ENCODE measurements around the gene LARP1. TPM values are rescaled to one million over a fixed set of nuclear protein-coding genes. Genes with fewer than 3 reads are reported as not detected.

Gene LARP1
- total and polyA plus RNA-seq, 4 donors, result 26.0 to 74.1 (median 32.6) TPM

GRCh38 chr5:154793599-154794524 is 38.7 kb downstream of the LARP1 start:
- H3K9me3 ChIP-seq (ENCODE audit: control insufficient read depth in 4 of 4, low read length in 3 of 4), result no peaks in the 10 kb centered on the region
- H3K4me1 ChIP-seq (ENCODE audit: control insufficient read depth in 4 of 4, insufficient read depth in 4 of 4, low read length in 3 of 4), result no peaks in the 10 kb centered on the region
- no peak for DNase-seq (ENCODE audit: low spot score)
- no peak overlapping the region for H3K27ac ChIP-seq (ENCODE audit: low read depth in 1 of 2, low read length in 2 of 2)
- H3K4me3 ChIP-seq (ENCODE audit: low read depth in 1 of 3, low read length in 3 of 3), result no peak overlapping the region
- H3K27me3 ChIP-seq (ENCODE audit: control insufficient read depth in 4 of 4, insufficient read depth in 4 of 4, low read length in 3 of 4), result no peaks in the 10 kb centered on the region
- 95% methylated on average over 32 of the region's 32 CpGs for WGBS
- no peak overlapping the region for H3K9ac ChIP-seq (ENCODE audit: low read depth in 1 of 2, low read length in 2 of 2)
- TF ChIP-seq YY1 (IDR thresholded peaks at IDR 0.05) (no peak), JUND (IDR thresholded peaks at IDR 0.05) (no peak), ATF3 (IDR thresholded peaks at IDR 0.05) (no peak), RAD21 (IDR thresholded peaks at IDR 0.05) (no peak)
- peaks cover 7 to 47% (median 33%) of the 10 kb centered on the region in 4 donors for H3K36me3 ChIP-seq (ENCODE audit: control insufficient read depth in 4 of 4, insufficient read depth in 3 of 4, low read depth in 1 of 4, low read length in 3 of 4)

- Histone ChIP-seq H3K36me3 (ENCODE audit: control insufficient read depth in 4 of 4, insufficient read depth in 3 of 4, low read depth in 1 of 4, low read length in 3 of 4) (peaks cover 9 to 55% (median 40%) of the 10 kb centered on the region in 4 donors), H3K4me3 (ENCODE audit: low read depth in 1 of 3, low read length in 3 of 3) (no peak overlapping the region), H3K27ac (ENCODE audit: low read depth in 1 of 2, low read length in 2 of 2) (no peak overlapping the region), H3K27me3 (ENCODE audit: control insufficient read depth in 4 of 4, insufficient read depth in 4 of 4, low read length in 3 of 4) (no peaks in the 10 kb centered on the region), H3K9me3 (ENCODE audit: control insufficient read depth in 4 of 4, low read length in 3 of 4) (no peaks in the 10 kb centered on the region), H3K9ac (ENCODE audit: low read depth in 1 of 2, low read length in 2 of 2) (no peak overlapping the region), H3K4me1 (ENCODE audit: control insufficient read depth in 4 of 4, insufficient read depth in 4 of 4, low read length in 3 of 4) (no peaks in the 10 kb centered on the region)
- TF ChIP-seq EGR1 (IDR thresholded peaks at IDR 0.05; ENCODE audit: low read depth in 2 of 2) (no peak), GABPA (IDR thresholded peaks at IDR 0.05 in 1 of 2, conservative IDR thresholded peaks at IDR 0.05 in 1 of 2) (no peak), FOXA1 (IDR thresholded peaks at IDR 0.05) (no peak), TAF1 (conservative IDR thresholded peaks at IDR 0.05) (no peak), CTCF (IDR thresholded peaks at IDR 0.05; ENCODE audit: low read depth, low read length, missing input control) (no peak), NR2F2 (IDR thresholded peaks at IDR 0.05) (no peak), ZBTB33 (IDR thresholded peaks at IDR 0.05) (no peak), JUND (IDR thresholded peaks at IDR 0.05) (no peak), FOXA2 (IDR thresholded peaks at IDR 0.05) (no peak), RXRA (IDR thresholded peaks at IDR 0.05) (no peak), RAD21 (IDR thresholded peaks at IDR 0.05) (no peak)
- WGBS, result 78% methylated on average over 7 of the region's 7 CpGs
- no peak for DNase-seq (ENCODE audit: low spot score)
These were observed 39.5 kb downstream of the LARP1 start for GRCh38 chr5:154794525-154795234.

Measured in liver (tissue), 9 donors.